HG03442 (cell line): ENCODE measurements around the gene SDCCAG8.
"Not testable (repeated sequence)": the region's sequence is repeated elsewhere in the genome, so short reads cannot be mapped to it uniquely, and the experiment has no call there.

Experiments
- ATAC-seq: cut with Tn5 transposase; IDR thresholded peaks from one replicate; pipeline ENCODE4 v1.9.1; 2021; ENCODE audit warnings: mild to moderate bottlenecking, moderate library complexity; ENCODE audit not compliant: unreplicated experiment

SDCCAG8 gene

DNA sequence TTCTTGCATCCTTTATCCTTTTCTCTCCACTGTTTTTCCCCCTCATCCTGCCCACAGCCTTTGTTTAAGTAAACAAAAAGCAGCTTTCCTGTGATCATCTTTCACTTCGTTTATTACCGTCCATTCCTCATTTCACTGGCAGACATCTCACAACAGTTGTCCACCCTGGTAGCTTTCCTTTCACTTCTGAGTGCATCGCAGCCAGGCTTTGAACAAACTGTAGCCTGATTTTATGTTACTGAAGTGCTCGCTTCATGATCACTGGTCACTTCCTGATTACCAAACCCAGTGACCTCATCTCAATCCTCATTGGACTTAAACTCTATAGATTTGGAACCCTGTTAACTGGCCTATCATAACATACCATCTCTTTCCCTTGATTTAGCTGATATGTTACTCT lies 67.7 kb downstream of the SDCCAG8 start:
- ATAC-seq: no peak

DNA sequence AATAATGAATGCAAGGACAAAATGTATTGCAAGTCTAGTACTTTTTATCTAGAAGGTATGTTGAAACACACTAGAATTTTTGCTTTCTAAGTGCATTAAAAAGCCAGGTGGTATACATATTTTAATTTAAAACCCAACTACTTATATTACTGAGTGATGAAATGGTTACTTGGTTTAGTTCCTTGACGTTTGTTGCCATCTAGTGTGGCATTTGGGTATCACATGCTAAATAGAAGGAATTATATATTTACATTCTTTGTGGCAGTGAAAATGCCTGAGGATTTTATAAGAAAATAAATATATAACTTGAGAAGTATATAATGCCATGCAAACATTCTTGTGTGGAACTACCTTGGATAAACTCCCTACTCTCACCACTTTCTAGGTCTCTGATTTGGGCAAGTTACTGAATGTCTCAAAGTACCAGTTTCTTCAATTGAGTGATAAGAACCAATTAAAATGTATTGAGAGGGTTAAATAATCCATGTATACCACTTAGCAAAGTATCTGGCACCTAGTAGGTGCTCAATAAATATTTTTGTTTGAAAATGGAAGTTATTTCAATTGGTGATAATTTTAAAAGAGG lies 69.6 kb downstream of the SDCCAG8 start:
- peak; percentile 56 for ATAC-seq

DNA sequence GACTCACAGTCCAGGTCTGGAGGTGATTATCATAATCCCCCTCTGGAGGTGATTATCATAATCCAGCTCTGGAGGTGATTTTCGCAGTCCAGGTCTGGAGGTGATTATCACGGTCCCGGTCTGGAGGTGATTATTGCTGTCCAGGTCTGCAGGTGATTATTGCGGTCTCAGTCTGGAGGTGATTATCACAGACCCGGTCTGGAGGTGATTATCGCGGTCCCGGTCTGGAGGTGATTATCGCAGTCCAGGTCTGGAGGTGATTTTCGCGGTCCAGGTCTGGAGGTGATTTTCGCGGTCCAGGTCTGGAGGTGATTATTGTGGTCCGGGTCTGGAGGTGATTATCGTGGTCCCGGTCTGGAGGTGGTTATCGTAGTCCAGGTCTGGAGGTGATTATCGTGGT lies 76.6 kb downstream of the SDCCAG8 start:
- no peak for ATAC-seq

DNA sequence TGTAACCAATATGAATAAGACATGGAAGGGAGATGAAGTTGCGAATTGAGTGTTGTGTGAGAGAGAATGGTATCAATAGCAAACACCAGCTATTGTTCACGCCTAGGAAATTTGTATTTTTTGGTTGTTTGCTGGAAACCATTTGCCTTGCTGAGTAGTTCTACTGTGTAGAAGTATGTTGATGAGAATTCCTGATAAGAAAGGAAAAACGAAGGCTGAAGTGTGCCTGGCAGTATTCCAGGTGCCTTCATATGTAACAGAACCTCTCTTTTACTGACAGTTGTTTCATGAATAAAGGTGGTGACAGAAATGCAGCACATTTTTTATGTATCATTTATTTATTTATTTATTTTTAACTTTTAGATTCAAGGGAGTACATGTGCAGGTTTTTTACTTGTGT lies 79.5 kb downstream of the SDCCAG8 start:
- ATAC-seq: no peak

DNA sequence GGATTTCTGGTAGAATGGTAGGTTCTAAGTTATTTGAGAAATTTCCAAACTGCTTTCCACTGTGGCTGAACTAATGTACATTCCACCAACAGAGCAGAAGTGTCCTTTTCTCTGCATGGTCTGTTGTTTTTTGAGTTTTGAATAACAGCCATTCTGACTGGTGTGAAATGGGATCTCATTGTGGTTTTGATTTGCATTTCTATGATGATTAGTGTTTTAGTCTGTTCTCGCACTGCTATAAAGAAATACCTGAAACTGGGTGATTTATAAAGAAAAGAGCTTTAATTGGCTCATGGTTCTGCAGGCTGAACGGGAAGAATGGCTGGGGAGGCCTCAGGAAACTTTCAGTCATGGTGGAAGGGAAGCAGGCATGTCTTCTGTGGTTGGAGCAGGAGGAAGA lies 80.3 kb downstream of the SDCCAG8 start:
- no peak for ATAC-seq

DNA sequence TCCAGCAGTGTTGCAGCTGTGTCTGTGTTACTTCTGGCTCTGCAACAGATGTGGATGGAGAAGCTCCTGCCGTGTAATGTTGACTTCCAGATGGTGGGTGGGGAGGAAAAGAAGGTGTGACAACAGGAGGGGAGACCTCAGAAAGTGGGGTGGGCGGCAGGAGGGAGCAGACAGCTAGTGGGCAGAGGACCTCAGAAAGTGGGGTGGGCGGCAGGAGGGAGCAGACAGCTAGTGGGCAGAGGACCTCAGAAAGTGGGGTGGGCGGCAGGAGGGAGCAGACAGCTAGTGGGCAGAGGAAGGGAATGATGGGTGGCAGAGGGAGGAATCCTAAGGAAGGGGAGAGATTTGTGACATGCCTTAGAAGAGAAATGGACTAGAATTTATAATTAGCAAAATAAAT lies 83.0 kb downstream of the SDCCAG8 start:
- not testable (repeated sequence) for ATAC-seq

DNA sequence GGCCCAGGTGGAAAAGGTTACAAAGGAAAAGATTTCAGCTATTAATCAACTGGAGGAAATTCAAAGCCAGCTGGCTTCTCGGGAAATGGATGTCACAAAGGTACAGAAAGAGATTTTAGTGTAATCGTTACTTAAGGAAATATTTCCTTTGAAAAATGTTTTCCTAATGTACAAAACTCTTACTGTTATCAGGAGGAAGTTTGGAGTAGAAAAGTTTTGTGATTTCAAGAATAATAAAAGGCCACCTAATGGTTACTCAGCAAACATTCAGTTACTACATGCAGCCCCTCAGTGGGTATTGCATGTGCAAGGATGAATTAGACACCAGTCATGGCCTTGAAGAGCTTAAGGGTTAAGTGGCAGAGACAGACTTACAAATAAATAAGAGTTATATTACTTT lies 85.2 kb downstream of the SDCCAG8 start:
- no peak for ATAC-seq

DNA sequence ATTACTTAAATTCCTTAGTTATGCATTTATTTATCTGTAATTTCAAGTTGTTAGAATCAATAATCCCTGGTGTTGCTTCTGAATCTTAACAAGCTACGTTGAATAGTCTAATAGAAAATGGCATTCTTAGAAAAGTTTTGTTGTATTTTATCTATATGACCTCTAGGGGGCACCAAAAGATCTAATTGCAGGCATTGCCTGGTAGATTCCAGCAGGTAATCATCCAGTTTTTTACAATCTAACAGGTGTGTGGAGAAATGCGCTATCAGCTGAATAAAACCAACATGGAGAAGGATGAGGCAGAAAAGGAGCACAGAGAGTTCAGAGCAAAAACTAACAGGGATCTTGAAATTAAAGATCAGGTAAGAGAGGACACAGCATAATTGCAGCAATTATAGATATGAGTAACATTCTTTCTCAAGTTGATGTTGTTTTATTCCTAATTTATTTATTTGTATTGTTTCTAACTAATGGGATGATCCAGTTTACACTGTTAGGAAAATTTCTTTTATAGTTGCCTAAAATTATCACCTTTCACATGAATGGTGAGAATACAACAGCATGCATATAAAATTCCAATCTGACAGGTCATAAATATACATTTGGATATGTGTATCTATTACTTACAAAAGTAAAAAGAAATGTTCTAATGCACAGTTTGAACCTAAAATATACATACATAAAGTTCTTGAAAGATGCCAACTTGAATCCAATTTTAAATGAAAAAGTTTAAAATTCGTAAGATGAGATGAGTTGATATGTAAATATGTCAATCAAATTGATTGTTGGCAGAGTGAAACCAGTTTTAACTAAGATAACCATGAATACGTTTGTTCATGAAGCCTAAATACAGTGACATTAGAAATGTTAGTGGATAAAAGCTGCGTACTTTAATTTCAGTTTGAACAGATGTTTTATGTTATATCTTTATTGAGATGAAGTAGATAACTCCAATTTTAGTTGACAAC lies 88.4 kb downstream of the SDCCAG8 start:
- peak; percentile 54 for ATAC-seq

DNA sequence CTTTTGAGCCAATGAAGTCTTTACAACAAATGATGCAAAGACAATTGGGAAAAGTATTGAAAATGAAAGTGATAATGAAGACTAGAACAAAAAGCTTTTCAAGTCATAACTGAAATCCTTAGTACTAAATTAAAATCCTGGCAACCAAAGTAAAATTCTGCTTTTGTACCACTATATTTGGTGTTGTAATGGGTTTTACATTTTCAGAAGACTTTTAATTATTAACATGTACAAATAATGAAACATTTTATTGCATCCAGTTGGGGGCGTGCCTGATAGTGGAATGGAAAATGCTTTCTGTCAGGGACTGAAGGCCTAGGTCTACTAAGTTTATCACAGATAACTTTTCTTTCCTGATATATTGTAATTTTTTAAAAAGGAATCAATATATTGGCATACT lies 89.4 kb downstream of the SDCCAG8 start:
- no peak for ATAC-seq

DNA sequence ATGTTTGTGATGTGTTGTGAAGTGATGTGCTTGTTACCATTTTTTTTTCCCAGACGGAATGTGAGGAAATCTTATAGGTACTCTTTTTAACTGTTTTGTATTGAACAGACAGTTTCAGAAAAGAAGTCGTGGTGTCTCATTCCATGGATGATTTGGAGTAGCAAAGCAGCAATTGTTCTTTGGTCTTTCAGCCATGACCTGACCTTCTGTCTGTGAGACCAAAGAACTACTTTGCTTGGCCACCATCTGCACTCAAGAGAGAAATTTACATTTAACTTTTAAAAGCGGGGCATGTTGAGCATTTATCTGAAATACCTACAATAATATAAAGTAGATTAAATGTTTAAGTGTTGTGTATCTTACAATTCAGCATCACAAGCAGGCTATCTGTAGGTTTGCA lies 90.2 kb downstream of the SDCCAG8 start:
- ATAC-seq: no peak

DNA sequence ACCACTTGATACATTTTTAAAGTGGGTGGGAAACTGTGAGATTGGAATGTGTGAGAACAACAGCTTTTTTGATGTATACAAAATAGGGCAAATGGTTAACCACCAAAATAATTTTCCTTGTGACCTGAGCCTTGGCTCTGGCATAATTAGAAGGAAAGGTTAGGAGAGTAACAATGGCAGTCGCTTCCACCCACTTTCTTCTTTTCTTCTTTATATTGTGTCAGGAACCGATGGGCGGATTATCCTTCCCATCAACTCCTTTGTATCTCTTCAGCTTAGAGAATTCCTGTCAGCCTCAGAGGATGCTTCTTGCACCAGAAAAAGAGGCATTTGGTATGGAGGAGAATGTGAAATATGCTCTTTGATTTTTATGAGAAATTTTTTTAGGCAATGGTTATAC lies 90.6 kb downstream of the SDCCAG8 start:
- ATAC-seq: no peak

DNA sequence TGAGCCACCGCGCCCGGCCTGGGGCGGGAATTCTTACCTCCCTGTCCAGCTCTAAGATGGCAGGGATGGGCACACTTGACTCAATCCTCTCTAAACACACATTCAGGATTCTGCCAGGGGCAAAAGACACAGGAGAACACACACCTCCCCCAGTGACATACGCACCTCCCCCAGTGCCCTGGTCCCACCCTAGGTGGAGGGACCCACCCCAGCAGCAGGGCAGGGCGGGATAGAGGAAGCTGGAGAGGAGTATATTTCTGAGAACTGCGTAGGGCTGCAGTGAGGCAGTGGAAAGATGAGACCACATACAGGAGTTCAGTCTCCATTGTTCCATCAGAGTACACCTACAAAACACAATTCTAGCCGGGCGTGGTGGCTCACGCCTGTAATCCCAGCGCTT lies 92.5 kb downstream of the SDCCAG8 start:
- no peak for ATAC-seq

DNA sequence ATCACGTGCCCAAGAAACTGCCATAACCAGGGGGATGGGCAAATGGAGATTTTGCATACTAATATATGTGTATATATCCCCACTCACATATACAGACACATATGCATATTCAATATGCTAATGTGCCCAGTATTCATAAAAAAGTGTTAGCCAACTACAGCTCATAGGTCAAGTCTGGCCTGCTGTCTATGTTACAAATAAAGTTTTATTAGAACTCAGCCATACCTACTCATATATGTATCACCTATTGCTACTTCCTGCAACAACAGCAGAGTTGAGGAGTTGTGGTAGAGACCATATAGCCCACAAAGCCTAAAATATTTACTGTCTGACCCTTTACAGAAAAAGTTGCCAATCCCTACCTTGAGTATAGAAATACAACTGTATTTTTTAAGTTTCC lies 93.3 kb downstream of the SDCCAG8 start:
- ATAC-seq: no peak

DNA sequence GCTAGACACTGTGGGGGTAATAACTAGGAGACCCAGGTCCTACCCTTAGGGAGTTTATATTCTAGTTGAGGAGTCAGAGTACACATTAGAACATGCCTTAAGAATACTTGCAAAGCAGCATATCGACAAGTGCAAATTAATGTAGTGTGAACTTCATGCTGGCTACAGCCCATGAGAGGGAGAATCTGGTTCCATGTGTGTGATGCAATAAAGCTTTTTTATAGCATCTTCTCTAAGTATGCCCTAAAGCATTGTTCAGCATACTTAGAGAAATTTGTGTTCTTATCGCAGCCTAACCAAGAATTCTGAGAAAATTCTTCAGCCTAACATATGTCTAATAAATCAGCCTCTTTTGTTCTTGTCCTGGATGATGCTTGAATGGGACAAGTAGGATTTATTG lies 95.5 kb downstream of the SDCCAG8 start:
- ATAC-seq: no peak

DNA sequence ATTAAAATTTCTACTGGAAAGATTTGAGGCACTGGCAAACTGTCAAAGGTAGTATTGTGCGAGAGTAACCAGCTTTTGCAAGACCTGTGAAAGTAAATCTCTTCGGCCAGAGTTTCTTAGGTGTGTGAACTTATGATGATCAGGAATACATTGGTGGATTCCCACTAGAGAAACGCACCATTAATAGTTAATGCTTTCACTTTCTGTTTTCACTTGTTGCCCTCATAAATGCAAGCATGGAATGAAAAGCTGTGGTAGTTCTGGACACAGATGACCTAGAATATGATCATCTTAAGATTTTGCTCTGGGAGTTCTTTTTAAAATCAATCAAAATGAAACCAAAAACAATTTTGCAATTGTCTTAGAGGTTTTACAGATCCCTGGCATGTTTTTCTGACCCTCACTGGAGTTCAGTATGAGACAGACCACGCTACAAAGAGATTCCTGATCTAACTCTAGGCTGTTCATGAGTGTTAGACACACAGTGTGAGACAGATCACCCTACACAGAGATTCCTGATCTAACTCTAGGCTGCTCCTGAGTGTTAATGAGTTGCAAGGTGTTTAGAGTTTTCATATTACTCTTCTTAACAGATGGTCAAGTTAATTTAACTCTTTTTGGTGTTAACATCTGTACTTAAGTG lies 98.8 kb downstream of the SDCCAG8 start:
- ATAC-seq: peak; percentile 76

DNA sequence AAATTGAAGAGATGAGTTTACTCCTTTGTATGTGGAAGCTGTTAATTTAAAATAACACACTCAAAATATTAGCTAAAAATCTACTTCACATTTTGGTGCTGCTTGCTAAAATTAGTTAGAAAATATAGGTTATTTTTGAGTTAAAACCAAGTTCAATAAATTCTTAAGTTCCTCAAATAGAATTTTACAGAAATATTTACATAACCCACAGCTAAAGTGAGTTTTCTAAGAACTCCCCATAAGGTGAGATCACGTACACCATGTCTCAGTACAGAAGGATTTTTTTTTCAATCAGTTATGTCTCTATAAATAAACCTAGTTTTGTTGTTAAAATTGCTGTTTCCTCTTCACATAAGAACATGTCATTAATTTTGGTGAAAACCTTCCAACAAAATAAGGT lies 108.0 kb downstream of the SDCCAG8 start:
- no peak for ATAC-seq

DNA sequence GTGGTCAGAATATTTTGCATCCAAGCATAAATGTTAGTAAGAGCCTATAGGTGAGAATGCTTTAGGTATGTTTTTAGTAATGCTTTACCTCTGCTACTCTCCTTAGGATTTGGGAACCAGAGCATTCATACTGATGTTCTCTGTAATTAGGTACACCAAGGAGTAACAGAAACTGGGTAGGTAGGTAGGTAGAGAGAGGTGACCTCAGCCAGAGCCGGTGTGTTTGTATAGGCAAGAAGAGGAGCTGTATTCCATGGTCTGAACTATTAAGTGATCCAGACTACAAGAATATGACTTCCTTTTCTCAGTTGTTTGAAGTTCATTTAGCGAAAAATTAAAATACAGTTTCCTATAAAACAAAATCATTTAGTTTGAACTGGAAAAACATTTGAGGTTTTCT lies 108.5 kb downstream of the SDCCAG8 start:
- ATAC-seq: no peak

DNA sequence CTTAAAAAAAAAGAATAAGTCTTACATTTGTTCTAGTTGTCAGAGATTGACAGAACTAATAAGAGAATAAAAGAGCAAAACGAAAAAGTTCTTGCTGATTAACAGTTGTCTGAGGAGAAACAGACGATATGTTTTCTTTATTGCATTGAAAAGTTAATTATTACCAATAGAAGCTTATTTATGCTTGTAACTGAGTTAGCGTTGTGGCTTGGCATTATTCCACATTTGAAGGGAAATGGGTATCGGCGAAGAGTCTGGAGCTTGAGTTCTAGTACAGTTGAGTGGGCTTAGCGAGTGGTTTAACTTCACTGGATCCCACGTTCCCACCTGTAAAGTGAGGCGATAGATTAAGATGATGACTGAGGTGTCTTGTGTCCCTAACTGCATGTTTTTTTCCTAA lies 109.0 kb downstream of the SDCCAG8 start:
- ATAC-seq: no peak

DNA sequence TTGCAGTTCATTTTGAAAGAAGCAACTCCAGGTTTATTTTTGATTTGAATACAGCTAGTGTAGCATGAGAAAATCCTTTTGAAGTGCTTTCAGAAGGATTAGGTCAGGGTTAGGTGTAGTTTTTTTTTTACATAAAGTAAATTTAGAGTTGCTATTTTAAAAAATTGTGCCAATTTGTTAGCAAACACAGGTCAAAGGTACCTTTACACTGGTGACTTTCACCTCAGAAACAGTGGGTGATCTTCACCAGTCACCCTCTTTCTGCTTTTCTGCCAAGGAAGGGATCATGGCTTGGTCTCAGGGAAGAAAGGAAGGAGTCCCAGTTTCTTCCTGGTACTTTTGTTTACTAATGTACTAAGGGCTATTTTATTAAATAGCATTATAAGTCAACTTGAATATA lies 111.5 kb downstream of the SDCCAG8 start:
- ATAC-seq: no peak

DNA sequence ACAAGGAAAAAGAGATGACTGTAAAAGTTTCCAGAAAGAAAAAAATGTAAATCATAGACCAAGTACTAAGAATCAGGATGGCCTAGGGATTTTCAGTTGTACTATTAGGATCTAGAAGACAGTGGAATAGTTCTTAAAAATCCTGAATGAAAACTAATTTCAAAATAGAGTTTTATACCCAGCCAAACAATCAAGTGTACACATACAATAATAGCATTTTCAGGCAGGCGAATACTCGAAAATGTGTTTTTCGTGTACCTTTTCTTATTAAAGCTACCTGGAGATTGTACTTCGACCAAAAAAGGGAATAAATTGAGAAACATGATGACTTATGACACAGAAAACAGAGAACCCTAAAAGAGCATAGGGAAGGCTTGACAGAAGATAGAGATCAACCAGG lies 118.6 kb downstream of the SDCCAG8 start:
- ATAC-seq: no peak

DNA sequence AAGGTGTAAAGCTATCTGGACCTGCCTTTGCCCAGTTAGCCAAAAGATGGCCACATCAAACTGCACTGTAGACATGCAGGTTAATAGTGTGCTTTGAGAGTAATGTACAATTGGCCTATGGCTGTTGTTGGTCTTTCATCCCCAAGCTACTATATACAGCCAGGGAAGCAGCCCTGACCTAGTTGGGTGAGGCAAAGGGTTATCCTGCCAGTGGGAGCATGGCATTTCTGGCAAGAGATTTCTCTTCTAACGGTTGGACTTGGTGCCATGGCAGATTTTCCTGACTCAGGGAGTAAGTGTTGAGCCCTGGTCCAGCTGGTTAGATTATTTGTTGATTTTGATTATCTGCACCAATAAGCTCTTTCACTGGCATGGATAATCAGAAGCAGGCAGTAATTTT lies 119.8 kb downstream of the SDCCAG8 start:
- no peak for ATAC-seq

DNA sequence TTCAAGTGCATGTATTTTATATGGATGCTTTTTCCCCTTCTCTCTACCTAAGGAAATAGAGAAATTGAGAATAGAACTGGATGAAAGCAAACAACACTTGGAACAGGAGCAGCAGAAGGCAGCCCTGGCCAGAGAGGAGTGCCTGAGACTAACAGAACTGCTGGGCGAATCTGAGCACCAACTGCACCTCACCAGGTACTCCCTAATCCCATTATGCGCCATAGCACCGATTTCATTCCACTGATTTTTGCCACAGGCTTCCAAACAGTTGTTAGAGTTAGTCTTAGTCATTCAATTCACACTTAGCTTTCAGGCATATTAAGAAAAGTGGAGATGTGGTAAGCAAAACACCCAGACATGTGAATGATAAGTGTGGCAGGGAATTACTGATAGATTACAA lies 122.8 kb downstream of the SDCCAG8 start:
- ATAC-seq: no peak
